ENCODE data around the gene RAI14. TPM values are rescaled to one million over a fixed set of nuclear protein-coding genes. Genes with fewer than 3 reads are reported as not detected.

Gene RAI14
- total RNA-seq, 1 experiment from 2014 or later: 62.0 TPM

DNA sequence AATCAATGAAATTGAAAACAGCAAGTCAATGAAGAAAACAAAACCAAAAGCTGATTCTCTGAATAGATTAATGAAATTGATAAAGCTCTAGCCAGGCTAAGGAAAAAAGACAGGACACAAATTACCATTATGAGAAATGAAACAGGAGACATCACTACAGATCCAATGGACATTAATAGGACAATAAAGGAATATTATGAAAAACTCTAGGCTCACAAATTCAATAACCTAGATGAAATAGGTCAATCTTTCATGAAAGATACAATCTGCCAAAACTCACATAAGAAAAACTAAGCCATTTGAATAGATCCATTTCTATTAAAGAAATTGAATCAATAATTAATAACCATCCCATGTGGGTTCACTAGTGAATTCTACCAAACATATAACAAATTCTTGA lies 220.1 kb downstream of the RAI14 start:
- Histone ChIP-seq H3K27me3 (ENCODE audit: control insufficient read depth, insufficient read depth, low read length) (no peaks in the 10 kb centered on the region), H3K36me3 (replicated peaks; ENCODE audit: control insufficient read depth, insufficient read depth, low read length) (no peaks in the 10 kb centered on the region), H3K4me3 (ENCODE audit: insufficient read depth, low read depth, low read length) (no peak overlapping the region)
- DNase-seq: no peak

DNA sequence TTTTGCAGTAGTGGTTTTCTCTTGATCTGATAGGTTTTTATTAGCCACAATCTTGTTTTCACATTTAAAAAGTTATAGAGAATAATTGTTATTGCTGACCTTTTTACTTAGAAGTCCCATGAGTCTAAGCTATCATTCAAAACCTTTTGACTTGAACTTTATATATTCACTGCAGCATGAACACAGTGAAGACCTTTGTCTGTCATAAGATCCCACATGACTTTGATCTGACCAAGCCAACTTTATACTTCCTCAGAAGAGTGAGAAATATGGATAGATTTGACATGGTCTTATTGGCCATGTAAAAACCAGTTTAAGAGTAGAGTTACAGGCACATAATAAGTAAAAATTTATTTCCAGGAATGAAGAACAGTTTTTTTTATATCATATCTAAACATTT lies 225.1 kb downstream of the RAI14 start:
- no peaks in the 10 kb centered on the region for H3K36me3 ChIP-seq (replicated peaks; ENCODE audit: control insufficient read depth, insufficient read depth, low read length)
- H3K27me3 ChIP-seq (ENCODE audit: control insufficient read depth, insufficient read depth, low read length): no peaks in the 10 kb centered on the region
- no peak overlapping the region for H3K4me3 ChIP-seq (ENCODE audit: insufficient read depth, low read depth, low read length)
- DNase-seq: no peak

Other genes with a start within 250 kb of the RAI14 start
- gene TTC23L, start 182.8 kb downstream of the RAI14 start, total RNA-seq (2014; rRNA removed; shearing (Covaris generic)): 0.55 and 1.4 TPM in 2 replicates